AG04450 (cell line): ENCODE data around the gene CALY. TPM values are rescaled to one million over a fixed set of nuclear protein-coding genes. Genes with fewer than 3 reads are reported as not detected.

Experiments
- CTCF ChIA-PET: fragments of 300-600, 350-600 bp; formaldehyde crosslinking; extraction: SDS; loops from one replicate; lab custom pipeline; 2022; ENCODE audit warnings: antibody characterized with exemption, inconsistent platforms; lab: Charles Lee
- POLR2A ChIA-PET: fragments of 350-600 bp; formaldehyde crosslinking; extraction: SDS; loops from one replicate; lab custom pipeline; 2021; ENCODE audit warnings: antibody characterized with exemption, inconsistent platforms; lab: Yijun Ruan, JAX
- DNase-seq: peaks from one replicate; pipeline ENCODE4 v3.0.0-alpha.2; 2011; ENCODE audit warnings: low read depth, low spot score
- H3K27ac ChIP-seq: one replicate; pipeline ENCODE4 v1.5.1; 2012; ENCODE audit warnings: low read depth, low read length, control low read depth
- H3K27me3 ChIP-seq: one replicate; pipeline ENCODE4 v1.6.0; 2012; ENCODE audit warnings: low read length; ENCODE audit not compliant: control insufficient read depth, insufficient read depth
- H3K4me3 ChIP-seq: 2 replicates; pipeline ENCODE4 v1.5.1; 2011; ENCODE audit warnings: mild to moderate bottlenecking, low read depth, low read length, control low read depth
- H3K9me3 ChIP-seq: 2 replicates; pipeline ENCODE4 v1.5.1; 2012; ENCODE audit warnings: low read length; ENCODE audit not compliant: control insufficient read depth, insufficient read depth
- CTCF ChIP-seq: IDR thresholded peaks from 2 replicates; pipeline ENCODE4 v1.5.1; 2011; ENCODE audit warnings: low read depth, low read length, control low read depth, inconsistent platforms
- polyA plus RNA-seq: library from polyadenylated mRNA; depleted of rRNA; stranded (reverse); fragments of >200 nt; gene quantifications from 2 replicates; pipeline ENCODE4 v1.2.3, GENCODE V29; 2011

Gene CALY
- polyA plus RNA-seq, 1 experiment = 0.16 TPM

- TF ChIP-seq CTCF = no peak
- no peak overlapping the region for H3K4me3 ChIP-seq
- CTCF ChIA-PET = interaction anchor here (0.6 to 1.9 kb wide), 2 partner anchors 22 to 37 kb away, joined by 3 to 7 read pairs; no protein-coding TSS in a partner anchor
- DNase-seq = no peak
- H3K9me3 ChIP-seq = no peaks in the 10 kb centered on the region; the same call in 1 of the 2 replicates
- POLR2A ChIA-PET = interaction anchor here (1.2 kb wide), 1 partner anchor 10 kb away, joined by 3 read pairs; no protein-coding TSS in a partner anchor
- no peak overlapping the region for H3K27ac ChIP-seq
- H3K27me3 ChIP-seq = peaks cover 3% of the 10 kb centered on the region
These were observed 15.0 kb upstream of the CALY start for GRCh38 chr10:133351408-133352318.

GRCh38 chr10:133350950-133351329 is 14.2 kb upstream of the CALY start:
- Histone ChIP-seq H3K9me3 (no peaks in the 10 kb centered on the region; the same call in 1 of the 2 replicates), H3K27me3 (peaks cover 3% of the 10 kb centered on the region), H3K27ac (no peak overlapping the region), H3K4me3 (no peak overlapping the region)
- no peak for DNase-seq
- ChIA-PET CTCF (interaction anchor here (0.6 to 1.9 kb wide), 2 partner anchors 21 to 37 kb away, joined by 3 to 7 read pairs; no protein-coding TSS in a partner anchor), POLR2A (interaction anchor here (1.2 kb wide), 1 partner anchor 11 kb away, joined by 3 read pairs; no protein-coding TSS in a partner anchor)
- TF ChIP-seq CTCF = no peak

- ChIA-PET POLR2A (interaction anchor here (1.2 kb wide), 1 partner anchor 11 kb away, joined by 3 read pairs; no protein-coding TSS in a partner anchor), CTCF (interaction anchor here (1.9 kb wide), 1 partner anchor 21 kb away, joined by 7 read pairs; no protein-coding TSS in a partner anchor)
- DNase-seq = no peak
- H3K27ac ChIP-seq = no peak overlapping the region
- H3K27me3 ChIP-seq = peaks cover 5% of the 10 kb centered on the region
- no peaks in the 10 kb centered on the region; the same call in 1 of the 2 replicates for H3K9me3 ChIP-seq
- H3K4me3 ChIP-seq = no peak overlapping the region
- no peak for TF ChIP-seq CTCF
These were observed 13.7 kb upstream of the CALY start for GRCh38 chr10:133350283-133350949.

GRCh38 chr10:133349577-133350011 is 12.9 kb upstream of the CALY start:
- ChIA-PET CTCF (no interaction called here), POLR2A (no interaction called here)
- H3K27me3 ChIP-seq = peaks cover 10% of the 10 kb centered on the region
- H3K4me3 ChIP-seq = no peak overlapping the region
- no peak for TF ChIP-seq CTCF
- H3K27ac ChIP-seq = no peak overlapping the region
- DNase-seq = no peak
- H3K9me3 ChIP-seq = no peaks in the 10 kb centered on the region; the same call in 1 of the 2 replicates
